ENCODE measurements around the gene GSK3B.
"Not testable (repeated sequence)": the region's sequence is repeated elsewhere in the genome, so short reads cannot be mapped to it uniquely, and the experiment has no call there.

GSK3B gene

DNA sequence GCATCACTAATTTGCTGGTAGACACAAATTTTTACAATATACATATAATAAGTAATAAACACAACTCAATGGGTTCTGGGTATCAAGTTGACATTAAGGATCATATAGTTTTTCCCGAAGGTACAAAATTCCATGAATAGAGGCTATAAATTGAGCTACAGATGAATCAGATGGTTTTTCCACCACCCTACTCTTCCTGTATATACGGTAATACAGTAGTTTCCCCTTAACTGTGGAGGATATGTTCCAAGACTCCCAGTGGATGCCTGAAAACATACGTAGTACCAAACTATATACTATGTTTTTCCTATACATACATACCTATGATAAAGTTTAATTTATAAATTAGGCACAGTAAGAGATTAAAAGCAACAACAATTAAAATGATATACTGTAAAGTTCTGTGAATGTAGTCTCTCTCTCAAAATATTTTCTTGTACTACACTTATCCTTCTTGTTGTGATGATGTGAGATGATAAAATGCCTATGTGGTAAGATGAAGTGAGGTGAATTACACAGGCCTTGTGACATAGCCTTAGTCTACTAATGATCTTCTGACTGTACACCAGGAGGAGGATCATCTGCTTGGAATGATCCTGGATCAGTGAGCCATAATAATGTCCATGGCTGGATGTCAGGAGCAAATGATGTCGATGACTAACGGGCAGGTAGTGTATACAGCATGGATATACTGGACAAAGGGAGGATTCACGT lies 195.6 kb downstream of the GSK3B start:
- no peaks in the 10 kb centered on the region for H3K36me3 ChIP-seq (ENCODE audit: control insufficient read depth, insufficient read depth, low read length)
- no peak for DNase-seq
- no peaks in the 10 kb centered on the region for H3K4me1 ChIP-seq (ENCODE audit: control insufficient read depth, insufficient read depth, low read length, poor library complexity, severe bottlenecking)
- no peak overlapping the region for H3K27ac ChIP-seq (ENCODE audit: insufficient read depth, low read length, poor library complexity, severe bottlenecking)
- no peaks in the 10 kb centered on the region for H3K27me3 ChIP-seq (replicated peaks; ENCODE audit: control insufficient read depth, insufficient read depth, low read length, poor library complexity, severe bottlenecking)
- no peak overlapping the region for H3K4me3 ChIP-seq (ENCODE audit: insufficient read depth, low read depth, low read length, poor library complexity, severe bottlenecking)
- H3K9me3 ChIP-seq (ENCODE audit: control insufficient read depth, low read length), result no peaks in the 10 kb centered on the region

DNA sequence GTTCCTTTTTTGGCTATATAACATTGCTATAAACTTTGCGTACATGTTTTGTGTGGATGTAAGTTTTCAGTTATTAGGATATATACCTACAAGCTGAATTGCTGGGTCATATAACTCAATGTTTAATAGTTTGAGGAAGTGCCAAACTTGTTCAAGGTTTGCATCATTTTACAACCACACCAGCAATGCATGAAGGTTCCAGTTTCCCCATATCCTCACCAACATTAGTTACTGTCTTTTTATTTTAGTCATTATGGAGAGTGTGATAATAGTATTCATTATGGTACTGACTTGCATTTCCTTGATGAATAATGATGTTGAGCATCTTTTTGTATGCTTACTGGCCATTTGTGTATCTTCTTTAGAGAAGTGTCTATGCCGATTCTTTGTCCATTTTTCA lies 200.1 kb downstream of the GSK3B start:
- Histone ChIP-seq H3K9me3 (ENCODE audit: control insufficient read depth, low read length) (no peaks in the 10 kb centered on the region), H3K27me3 (replicated peaks; ENCODE audit: control insufficient read depth, insufficient read depth, low read length, poor library complexity, severe bottlenecking) (no peaks in the 10 kb centered on the region), H3K4me3 (ENCODE audit: insufficient read depth, low read depth, low read length, poor library complexity, severe bottlenecking) (no peak overlapping the region), H3K4me1 (ENCODE audit: control insufficient read depth, insufficient read depth, low read length, poor library complexity, severe bottlenecking) (peaks cover 4% of the 10 kb centered on the region), H3K36me3 (ENCODE audit: control insufficient read depth, insufficient read depth, low read length) (no peaks in the 10 kb centered on the region), H3K27ac (ENCODE audit: insufficient read depth, low read length, poor library complexity, severe bottlenecking) (no peak overlapping the region)
- DNase-seq, result no peak

DNA sequence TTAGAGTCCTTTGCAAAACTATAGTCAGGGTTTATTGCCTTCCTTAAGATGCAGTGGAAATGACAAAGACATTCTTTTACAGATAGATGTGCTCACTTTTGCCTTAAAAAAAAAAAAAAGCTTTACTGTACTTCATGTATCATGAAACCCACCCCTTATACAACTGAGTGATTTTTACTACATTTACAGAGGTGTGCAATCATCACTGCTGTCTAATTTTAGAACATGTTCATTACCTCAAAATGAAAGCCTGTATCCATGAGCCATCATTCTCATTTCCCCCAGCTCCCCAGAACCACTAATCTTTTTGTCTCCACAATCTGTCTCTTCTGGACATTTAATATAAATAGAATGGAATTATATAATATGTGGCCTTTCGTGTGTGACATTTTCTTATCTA lies 200.5 kb downstream of the GSK3B start:
- Histone ChIP-seq H3K4me3 (ENCODE audit: insufficient read depth, low read depth, low read length, poor library complexity, severe bottlenecking) (no peak overlapping the region), H3K27me3 (replicated peaks; ENCODE audit: control insufficient read depth, insufficient read depth, low read length, poor library complexity, severe bottlenecking) (no peaks in the 10 kb centered on the region), H3K27ac (ENCODE audit: insufficient read depth, low read length, poor library complexity, severe bottlenecking) (no peak overlapping the region), H3K4me1 (ENCODE audit: control insufficient read depth, insufficient read depth, low read length, poor library complexity, severe bottlenecking) (peaks cover 4% of the 10 kb centered on the region), H3K9me3 (ENCODE audit: control insufficient read depth, low read length) (no peaks in the 10 kb centered on the region), H3K36me3 (ENCODE audit: control insufficient read depth, insufficient read depth, low read length) (no peaks in the 10 kb centered on the region)
- no peak for DNase-seq

DNA sequence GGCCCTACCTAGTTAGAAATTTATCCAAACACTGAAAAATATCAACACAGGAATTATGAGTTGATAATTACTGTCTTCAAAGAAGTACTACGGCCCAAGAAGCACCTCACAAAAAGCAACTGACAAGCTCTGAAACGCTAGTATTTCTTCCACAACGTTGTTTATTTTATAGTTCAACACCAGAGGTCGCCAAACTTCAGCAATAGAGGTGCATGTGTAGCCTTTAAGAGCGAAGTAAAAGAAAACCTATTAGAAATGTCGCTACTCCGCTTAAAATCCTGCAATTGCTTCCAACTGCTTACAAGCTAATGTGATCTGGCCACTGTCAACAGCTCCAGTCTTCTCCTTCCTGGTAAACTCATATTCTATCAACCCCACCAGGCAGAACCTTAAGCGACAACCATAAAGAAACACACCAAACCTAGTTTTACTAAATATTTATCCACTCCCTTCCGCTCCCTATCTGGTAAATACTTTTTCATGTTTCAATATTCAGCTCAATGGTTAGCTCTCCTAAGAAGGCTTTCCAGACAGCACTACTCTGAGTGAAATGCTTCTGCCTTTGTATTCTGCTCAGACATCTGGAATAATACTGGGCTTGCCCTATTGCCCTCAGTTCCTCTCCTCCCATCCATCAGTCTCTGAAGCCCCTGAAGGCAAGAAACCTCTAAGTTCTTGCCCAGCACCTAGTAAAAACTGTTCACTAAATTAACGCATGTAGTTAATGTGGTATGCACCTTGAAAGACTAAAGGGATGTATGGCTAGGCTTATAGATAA lies 202.1 kb downstream of the GSK3B start:
- no peak overlapping the region for H3K27ac ChIP-seq (ENCODE audit: insufficient read depth, low read length, poor library complexity, severe bottlenecking)
- H3K36me3 ChIP-seq (ENCODE audit: control insufficient read depth, insufficient read depth, low read length), result no peaks in the 10 kb centered on the region
- no peak overlapping the region for H3K4me3 ChIP-seq (ENCODE audit: insufficient read depth, low read depth, low read length, poor library complexity, severe bottlenecking)
- H3K4me1 ChIP-seq (ENCODE audit: control insufficient read depth, insufficient read depth, low read length, poor library complexity, severe bottlenecking), result peaks cover 4% of the 10 kb centered on the region
- H3K9me3 ChIP-seq (ENCODE audit: control insufficient read depth, low read length), result no peaks in the 10 kb centered on the region
- peak in 1 of 3 donors; percentile 15 for DNase-seq
- H3K27me3 ChIP-seq (replicated peaks; ENCODE audit: control insufficient read depth, insufficient read depth, low read length, poor library complexity, severe bottlenecking), result no peaks in the 10 kb centered on the region

DNA sequence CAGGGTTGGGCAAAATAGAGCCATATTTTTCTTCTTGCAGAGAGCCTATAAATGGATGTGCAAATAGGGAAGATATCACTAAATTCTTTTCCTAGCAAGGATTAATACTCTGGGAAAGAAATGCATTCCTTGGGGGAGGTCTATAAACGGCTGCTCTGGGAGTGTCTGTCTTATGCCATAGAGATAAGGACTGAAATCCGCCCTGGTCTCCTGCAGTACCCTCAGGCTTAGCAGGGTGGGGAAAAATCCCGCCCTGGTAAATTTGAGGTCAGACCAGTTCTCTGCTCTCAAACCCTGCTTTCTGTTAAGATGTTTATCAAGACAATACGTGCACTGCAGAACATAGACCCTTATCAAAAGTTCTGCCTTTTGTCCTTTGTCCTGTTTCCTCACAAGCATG lies 205.6 kb downstream of the GSK3B start:
- DNase-seq; H3K27ac ChIP-seq (ENCODE audit: insufficient read depth, low read length, poor library complexity, severe bottlenecking); H3K9me3 ChIP-seq (ENCODE audit: control insufficient read depth, low read length); H3K27me3 ChIP-seq (replicated peaks; ENCODE audit: control insufficient read depth, insufficient read depth, low read length, poor library complexity, severe bottlenecking); H3K4me3 ChIP-seq (ENCODE audit: insufficient read depth, low read depth, low read length, poor library complexity, severe bottlenecking); H3K4me1 ChIP-seq (ENCODE audit: control insufficient read depth, insufficient read depth, low read length, poor library complexity, severe bottlenecking); H3K36me3 ChIP-seq (ENCODE audit: control insufficient read depth, insufficient read depth, low read length): not testable (repeated sequence)

DNA sequence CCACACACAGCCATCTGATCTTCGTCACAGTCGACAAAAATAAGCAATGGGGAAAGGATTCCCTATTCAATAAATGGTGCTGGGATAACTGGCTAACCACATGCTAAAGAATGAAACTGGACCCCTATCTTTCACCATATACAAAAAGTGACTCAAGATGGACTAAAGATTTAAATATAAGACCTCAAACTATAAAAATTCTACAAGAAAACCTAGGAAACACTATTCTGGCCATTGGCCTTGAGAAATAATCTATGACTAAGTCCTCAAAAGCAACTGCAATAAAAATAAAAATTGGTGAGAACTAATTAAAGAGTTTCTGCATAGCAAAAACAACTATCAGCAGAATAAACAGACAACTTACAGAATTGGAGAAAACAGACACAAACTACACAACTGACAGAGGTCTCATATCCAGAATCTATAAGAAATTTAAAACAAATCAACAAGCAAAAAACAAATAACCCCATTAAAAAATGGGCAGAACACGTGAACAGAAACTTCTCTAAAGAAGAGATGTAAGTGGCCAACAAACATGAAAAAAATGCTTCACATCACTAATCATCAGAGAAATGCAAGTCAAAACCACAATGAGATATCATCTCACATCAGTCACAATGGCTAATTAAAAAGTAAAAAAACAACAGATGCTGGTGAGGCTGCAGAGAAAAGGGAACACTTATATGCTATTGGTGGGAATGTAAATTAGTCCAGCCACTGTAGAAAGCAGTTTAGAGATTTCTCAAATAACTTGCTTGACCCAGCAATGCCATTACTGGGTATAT lies 208.3 kb downstream of the GSK3B start:
- Histone ChIP-seq H3K36me3 (ENCODE audit: control insufficient read depth, insufficient read depth, low read length) (no peaks in the 10 kb centered on the region), H3K4me1 (ENCODE audit: control insufficient read depth, insufficient read depth, low read length, poor library complexity, severe bottlenecking) (no peaks in the 10 kb centered on the region), H3K27ac (ENCODE audit: insufficient read depth, low read length, poor library complexity, severe bottlenecking) (no peak overlapping the region), H3K27me3 (replicated peaks; ENCODE audit: control insufficient read depth, insufficient read depth, low read length, poor library complexity, severe bottlenecking) (no peaks in the 10 kb centered on the region), H3K4me3 (ENCODE audit: insufficient read depth, low read depth, low read length, poor library complexity, severe bottlenecking) (no peak overlapping the region), H3K9me3 (ENCODE audit: control insufficient read depth, low read length) (no peaks in the 10 kb centered on the region)
- no peak for DNase-seq

DNA sequence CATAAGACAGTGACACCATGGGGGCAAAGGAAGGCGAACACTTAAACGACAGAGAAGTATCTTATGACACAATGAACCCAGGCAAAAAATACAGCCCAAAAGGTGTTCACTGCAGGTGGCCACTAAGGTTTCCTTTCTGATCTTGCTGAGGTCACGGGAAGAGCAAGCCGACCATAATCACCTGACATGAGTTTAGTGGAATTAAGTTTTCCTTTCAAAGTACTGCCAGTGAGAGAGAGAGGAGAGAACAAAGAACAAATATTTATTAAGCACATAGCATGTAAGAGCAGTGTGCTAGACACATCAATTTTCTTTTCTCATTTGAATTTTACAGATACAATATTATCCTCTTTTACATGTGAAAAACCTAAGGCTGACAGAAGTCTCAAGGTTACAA lies 210.1 kb downstream of the GSK3B start:
- H3K36me3 ChIP-seq (ENCODE audit: control insufficient read depth, insufficient read depth, low read length), result peaks cover 8% of the 10 kb centered on the region
- no peaks in the 10 kb centered on the region for H3K27me3 ChIP-seq (replicated peaks; ENCODE audit: control insufficient read depth, insufficient read depth, low read length, poor library complexity, severe bottlenecking)
- H3K9me3 ChIP-seq (ENCODE audit: control insufficient read depth, low read length), result no peaks in the 10 kb centered on the region
- no peak overlapping the region for H3K4me3 ChIP-seq (ENCODE audit: insufficient read depth, low read depth, low read length, poor library complexity, severe bottlenecking)
- H3K27ac ChIP-seq (ENCODE audit: insufficient read depth, low read length, poor library complexity, severe bottlenecking), result no peak overlapping the region
- no peaks in the 10 kb centered on the region for H3K4me1 ChIP-seq (ENCODE audit: control insufficient read depth, insufficient read depth, low read length, poor library complexity, severe bottlenecking)
- no peak for DNase-seq

DNA sequence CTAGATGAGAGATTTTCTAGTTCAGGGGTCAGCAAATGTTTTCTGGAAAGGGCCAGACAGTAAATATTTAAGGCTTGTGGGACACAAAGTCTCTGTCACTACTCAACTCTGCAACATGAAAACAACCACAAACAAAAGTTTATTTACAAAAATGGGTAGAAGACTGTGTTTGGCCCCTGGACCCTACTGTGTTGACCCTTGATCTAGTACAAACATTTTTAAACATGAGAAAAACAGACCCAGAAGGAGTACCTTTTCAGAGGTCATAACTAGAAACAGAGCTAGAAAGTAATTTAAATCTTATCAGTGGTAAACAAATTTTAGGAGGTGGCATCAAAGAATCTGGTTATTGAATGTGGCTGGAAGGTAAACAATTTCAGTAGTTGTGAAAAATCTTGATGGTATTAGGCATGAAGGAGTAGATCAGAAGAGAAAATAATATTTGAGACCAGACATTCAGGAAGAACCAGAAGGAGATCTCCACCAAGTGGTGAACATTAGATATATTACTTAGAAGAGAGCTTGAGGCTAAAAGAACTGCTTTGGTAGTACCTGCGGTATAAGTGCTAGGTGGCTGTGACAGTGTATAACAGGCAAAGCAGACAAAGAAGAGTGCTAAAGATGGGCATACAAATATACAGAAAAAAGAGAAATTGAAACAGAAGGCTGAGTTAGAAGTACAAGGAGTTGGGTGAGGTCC lies 210.6 kb downstream of the GSK3B start:
- no peaks in the 10 kb centered on the region for H3K9me3 ChIP-seq (ENCODE audit: control insufficient read depth, low read length)
- no peak for DNase-seq
- no peaks in the 10 kb centered on the region for H3K4me1 ChIP-seq (ENCODE audit: control insufficient read depth, insufficient read depth, low read length, poor library complexity, severe bottlenecking)
- no peaks in the 10 kb centered on the region for H3K27me3 ChIP-seq (replicated peaks; ENCODE audit: control insufficient read depth, insufficient read depth, low read length, poor library complexity, severe bottlenecking)
- no peak overlapping the region for H3K27ac ChIP-seq (ENCODE audit: insufficient read depth, low read length, poor library complexity, severe bottlenecking)
- peaks cover 8% of the 10 kb centered on the region for H3K36me3 ChIP-seq (ENCODE audit: control insufficient read depth, insufficient read depth, low read length)
- H3K4me3 ChIP-seq (ENCODE audit: insufficient read depth, low read depth, low read length, poor library complexity, severe bottlenecking), result no peak overlapping the region

DNA sequence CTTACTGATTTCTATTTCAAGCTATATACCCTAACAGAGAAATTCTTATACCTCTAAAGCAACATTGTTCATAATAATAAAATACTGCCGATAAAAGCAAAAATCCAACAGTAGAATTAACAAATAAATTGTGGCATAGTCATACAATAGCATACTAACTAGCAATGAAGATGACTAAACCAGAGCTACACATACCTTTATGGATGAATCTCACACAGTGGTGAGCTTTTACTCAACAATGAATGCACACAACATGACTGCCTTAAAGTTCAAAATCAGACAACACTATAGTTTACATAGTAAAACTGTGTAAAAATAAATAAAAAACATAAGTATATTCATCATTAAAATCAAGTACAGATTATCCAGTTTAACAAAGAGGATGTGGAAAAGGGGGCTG lies 213.3 kb downstream of the GSK3B start:
- DNase-seq, result no peak
- H3K27me3 ChIP-seq (replicated peaks; ENCODE audit: control insufficient read depth, insufficient read depth, low read length, poor library complexity, severe bottlenecking), result no peaks in the 10 kb centered on the region
- no peak overlapping the region for H3K4me3 ChIP-seq (ENCODE audit: insufficient read depth, low read depth, low read length, poor library complexity, severe bottlenecking)
- no peaks in the 10 kb centered on the region for H3K9me3 ChIP-seq (ENCODE audit: control insufficient read depth, low read length)
- H3K27ac ChIP-seq (ENCODE audit: insufficient read depth, low read length, poor library complexity, severe bottlenecking), result no peak overlapping the region
- H3K36me3 ChIP-seq (ENCODE audit: control insufficient read depth, insufficient read depth, low read length), result peaks cover 8% of the 10 kb centered on the region
- H3K4me1 ChIP-seq (ENCODE audit: control insufficient read depth, insufficient read depth, low read length, poor library complexity, severe bottlenecking), result no peaks in the 10 kb centered on the region
